ENCODE data around the gene AGAP1. TPM values are rescaled to one million over a fixed set of nuclear protein-coding genes. Genes with fewer than 3 reads are reported as not detected.
A peak's percentile ranks its signal among the peaks of the same experiment; 100 is the strongest.

Gene AGAP1
- total and polyA plus RNA-seq, 11 donors = 5.9 to 21.6 (median 18.9) TPM

DNA sequence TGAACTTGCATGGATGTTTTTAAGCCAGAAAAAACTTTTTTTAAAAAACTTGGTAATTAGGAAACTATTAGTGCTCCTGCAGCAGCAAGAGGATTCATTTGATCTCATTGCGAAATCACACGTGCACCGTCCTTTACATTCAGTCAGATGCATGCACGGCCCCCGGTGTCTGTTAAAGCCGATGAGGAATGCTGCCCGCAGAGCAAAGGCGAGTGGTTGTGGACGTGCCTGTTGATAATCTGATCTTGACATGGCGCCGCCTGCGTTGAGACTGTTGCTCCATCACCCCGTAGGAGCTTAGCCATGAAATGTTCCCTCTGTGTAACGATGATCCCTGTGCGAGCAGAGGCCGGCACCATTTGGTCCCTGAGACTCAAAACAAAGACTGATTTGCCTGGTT lies 374.4 kb downstream of the AGAP1 start:
- H3K27ac ChIP-seq = no peak overlapping the region
- WGBS, 4 donors = 34 to 75% (median 49%) methylated on average over 12 to 16 of the region's 16 CpGs
- DNase-seq = no peak

GRCh38 chr2:235868645-235869044 lies 374.8 kb downstream of the AGAP1 start:
- Histone ChIP-seq H3K4me1 (peaks cover 0 to 17% (median 8%) of the 10 kb centered on the region in 12 donors), H3K27ac (no peak overlapping the region), H3K4me3 (peak overlapping the region in 1 of 12 donors; percentile 11), H3K36me3 (no peaks in the 10 kb centered on the region), H3K9me3 (peaks cover 0 to 15% (median 8%) of the 10 kb centered on the region in 12 donors), H3K27me3 (no peaks in the 10 kb centered on the region)
- intact Hi-C loops (cut with DNase I) = no loop called here
- peak; percentile 26 to 59 (median 41) for ATAC-seq
- DNase-seq = no peak
- no peak for TF ChIP-seq POLR2A (IDR thresholded peaks at IDR 0.05)
- TF ChIP-seq, protein P1, sequence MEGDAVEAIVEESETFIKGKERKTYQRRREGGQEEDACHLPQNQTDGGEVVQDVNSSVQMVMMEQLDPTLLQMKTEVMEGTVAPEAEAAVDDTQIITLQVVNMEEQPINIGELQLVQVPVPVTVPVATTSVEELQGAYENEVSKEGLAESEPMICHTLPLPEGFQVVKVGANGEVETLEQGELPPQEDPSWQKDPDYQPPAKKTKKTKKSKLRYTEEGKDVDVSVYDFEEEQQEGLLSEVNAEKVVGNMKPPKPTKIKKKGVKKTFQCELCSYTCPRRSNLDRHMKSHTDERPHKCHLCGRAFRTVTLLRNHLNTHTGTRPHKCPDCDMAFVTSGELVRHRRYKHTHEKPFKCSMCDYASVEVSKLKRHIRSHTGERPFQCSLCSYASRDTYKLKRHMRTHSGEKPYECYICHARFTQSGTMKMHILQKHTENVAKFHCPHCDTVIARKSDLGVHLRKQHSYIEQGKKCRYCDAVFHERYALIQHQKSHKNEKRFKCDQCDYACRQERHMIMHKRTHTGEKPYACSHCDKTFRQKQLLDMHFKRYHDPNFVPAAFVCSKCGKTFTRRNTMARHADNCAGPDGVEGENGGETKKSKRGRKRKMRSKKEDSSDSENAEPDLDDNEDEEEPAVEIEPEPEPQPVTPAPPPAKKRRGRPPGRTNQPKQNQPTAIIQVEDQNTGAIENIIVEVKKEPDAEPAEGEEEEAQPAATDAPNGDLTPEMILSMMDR (IDR thresholded peaks at IDR 0.05) = no peak
- 25 to 38% (median 28%) methylated on average over 2 of the region's 2 CpGs for WGBS, 4 donors

More for the DNA sequence above, 374.4 kb downstream of the AGAP1 start:
- intact Hi-C loops (cut with DNase I) = no loop called here
- Histone ChIP-seq H3K27me3 (no peaks in the 10 kb centered on the region), H3K36me3 (no peaks in the 10 kb centered on the region), H3K4me3 (peak overlapping the region in 1 of 12 donors; percentile 11), H3K4me1 (peaks cover 0 to 17% (median 8%) of the 10 kb centered on the region in 12 donors), H3K9me3 (peaks cover 0 to 15% (median 8%) of the 10 kb centered on the region in 12 donors)
- ATAC-seq = peak; percentile 36 to 65 (median 58)
- TF ChIP-seq, protein P1 (IDR thresholded peaks at IDR 0.05) = no peak
- no peak for TF ChIP-seq POLR2A (IDR thresholded peaks at IDR 0.05)

- Histone ChIP-seq H3K27ac (no peak overlapping the region), H3K9me3 (peaks cover 0 to 15% (median 8%) of the 10 kb centered on the region in 12 donors), H3K36me3 (no peaks in the 10 kb centered on the region), H3K4me1 (peaks cover 0 to 17% (median 8%) of the 10 kb centered on the region in 12 donors), H3K4me3 (no peak overlapping the region), H3K27me3 (no peaks in the 10 kb centered on the region)
- TF ChIP-seq, protein P1 (IDR thresholded peaks at IDR 0.05) = no peak
- no peak for TF ChIP-seq POLR2A (IDR thresholded peaks at IDR 0.05)
- DNase-seq (no peak), ATAC-seq (no peak)
- 96 to 100% (median 99%) methylated on average over 1 of the region's 1 CpG for WGBS, 4 donors
- intact Hi-C loops (cut with DNase I) = no loop called here
Observed at GRCh38 chr2:235870515-235870914, 376.7 kb downstream of the AGAP1 start.

GRCh38 chr2:235876099-235876679 lies 382.3 kb downstream of the AGAP1 start:
- intact Hi-C loops (cut with DNase I) = no loop called here
- WGBS, 4 donors = 91 to 97% (median 94%) methylated on average over 9 of the region's 9 CpGs
- no peaks in the 10 kb centered on the region for H3K4me1 ChIP-seq

More at GRCh38 chr2:235876099-235876679, 382.3 kb downstream of the AGAP1 start:
- H3K27ac ChIP-seq = no peak overlapping the region
- no peaks in the 10 kb centered on the region for H3K36me3 ChIP-seq
- no peaks in the 10 kb centered on the region for H3K27me3 ChIP-seq
- ATAC-seq (no peak), DNase-seq (no peak)
- TF ChIP-seq, protein P1 (IDR thresholded peaks at IDR 0.05) = no peak
- TF ChIP-seq POLR2A (IDR thresholded peaks at IDR 0.05) = no peak
- H3K4me3 ChIP-seq = no peak overlapping the region
- H3K9me3 ChIP-seq = peaks cover 0 to under 1% (median 0%) of the 10 kb centered on the region in 12 donors

Data from heart left ventricle (tissue), 16 donors.